PFSK-1 (cell line): ENCODE results near the gene ADM.

Experiments
- FOXP2 ChIP-seq: optimal IDR thresholded peaks from 2 replicates; pipeline ENCODE3; 2011; ENCODE audit warnings: borderline replicate concordance, control low read depth, inconsistent platforms; ENCODE audit not compliant: insufficient read depth; ENCODE audit errors: extremely low read length, extremely low read depth
- POLR2AphosphoS5 ChIP-seq: IDR thresholded peaks from 2 replicates; pipeline ENCODE4 v1.6.1; 2012; ENCODE audit warnings: low read depth, mild to moderate bottlenecking, control low read depth, low read length, moderate library complexity
- TAF1 ChIP-seq: IDR thresholded peaks from 2 replicates; pipeline ENCODE4 v1.6.1; 2012; ENCODE audit warnings: low read length, control low read depth, borderline replicate concordance; ENCODE audit not compliant: insufficient read depth
- TF ChIP-seq, protein P1 (sequence below), 2 experiments: IDR thresholded peaks; 2 replicates each; pipeline versions ENCODE4 v1.6.1 to v1.8.0; 2011 to 2012; ENCODE audit warnings: low read depth in 2 of 2, low read length in 2 of 2, control low read depth in 1 of 2, inconsistent platforms in 1 of 2, mild to moderate bottlenecking in 1 of 2, moderate library complexity in 1 of 2; ENCODE audit not compliant: insufficient read depth in 1 of 2

DNA sequence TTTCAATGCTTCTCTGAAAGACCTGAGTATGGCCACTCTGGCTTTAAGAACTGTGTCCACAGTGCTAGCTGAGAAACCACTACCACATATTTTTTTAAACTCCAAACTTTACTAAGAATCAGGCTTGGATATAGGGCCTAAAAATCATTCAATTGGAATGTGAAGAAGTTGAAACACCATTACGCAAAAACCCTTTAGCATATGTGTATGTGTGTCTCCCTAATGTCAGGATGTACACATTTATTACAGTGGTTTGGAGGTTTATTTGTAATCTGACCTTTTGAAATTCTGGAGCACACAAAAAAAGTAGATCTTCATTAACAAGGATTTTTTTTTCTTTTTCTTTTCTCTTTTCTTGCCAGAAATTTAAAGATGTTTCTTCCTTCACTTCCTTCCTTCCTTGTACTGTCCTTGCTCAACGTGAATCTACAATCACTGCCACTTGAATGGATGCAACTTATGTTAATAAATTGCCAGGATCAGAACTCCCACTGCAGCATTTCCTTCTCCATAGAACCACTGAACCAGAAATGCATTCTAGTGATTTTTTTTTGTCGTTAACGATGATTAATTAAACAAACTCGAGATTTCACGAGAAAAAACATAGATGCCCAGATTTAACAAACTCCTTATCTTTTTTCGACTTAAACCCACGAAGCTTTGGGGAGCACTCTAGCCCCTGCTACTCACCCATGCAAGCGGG lies 3.1 kb upstream of the ADM start:
- TF ChIP-seq TAF1 (no peak), POLR2AphosphoS5 (no peak), FOXP2 (no peak)
- TF ChIP-seq, protein P1, sequence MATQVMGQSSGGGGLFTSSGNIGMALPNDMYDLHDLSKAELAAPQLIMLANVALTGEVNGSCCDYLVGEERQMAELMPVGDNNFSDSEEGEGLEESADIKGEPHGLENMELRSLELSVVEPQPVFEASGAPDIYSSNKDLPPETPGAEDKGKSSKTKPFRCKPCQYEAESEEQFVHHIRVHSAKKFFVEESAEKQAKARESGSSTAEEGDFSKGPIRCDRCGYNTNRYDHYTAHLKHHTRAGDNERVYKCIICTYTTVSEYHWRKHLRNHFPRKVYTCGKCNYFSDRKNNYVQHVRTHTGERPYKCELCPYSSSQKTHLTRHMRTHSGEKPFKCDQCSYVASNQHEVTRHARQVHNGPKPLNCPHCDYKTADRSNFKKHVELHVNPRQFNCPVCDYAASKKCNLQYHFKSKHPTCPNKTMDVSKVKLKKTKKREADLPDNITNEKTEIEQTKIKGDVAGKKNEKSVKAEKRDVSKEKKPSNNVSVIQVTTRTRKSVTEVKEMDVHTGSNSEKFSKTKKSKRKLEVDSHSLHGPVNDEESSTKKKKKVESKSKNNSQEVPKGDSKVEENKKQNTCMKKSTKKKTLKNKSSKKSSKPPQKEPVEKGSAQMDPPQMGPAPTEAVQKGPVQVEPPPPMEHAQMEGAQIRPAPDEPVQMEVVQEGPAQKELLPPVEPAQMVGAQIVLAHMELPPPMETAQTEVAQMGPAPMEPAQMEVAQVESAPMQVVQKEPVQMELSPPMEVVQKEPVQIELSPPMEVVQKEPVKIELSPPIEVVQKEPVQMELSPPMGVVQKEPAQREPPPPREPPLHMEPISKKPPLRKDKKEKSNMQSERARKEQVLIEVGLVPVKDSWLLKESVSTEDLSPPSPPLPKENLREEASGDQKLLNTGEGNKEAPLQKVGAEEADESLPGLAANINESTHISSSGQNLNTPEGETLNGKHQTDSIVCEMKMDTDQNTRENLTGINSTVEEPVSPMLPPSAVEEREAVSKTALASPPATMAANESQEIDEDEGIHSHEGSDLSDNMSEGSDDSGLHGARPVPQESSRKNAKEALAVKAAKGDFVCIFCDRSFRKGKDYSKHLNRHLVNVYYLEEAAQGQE (IDR thresholded peaks at IDR 0.05; ENCODE audit: insufficient read depth in 1 of 2, low read depth in 2 of 2, low read length in 2 of 2), result no peak
